ENCODE measurements around the gene ARHGAP44.

Gene ARHGAP44

GRCh38 chr17:12789481-12790248, at the start of gene ARHGAP44:
ARHGAP44 (plus strand) TSS chr17:12789498; CDS start chr17:12789839, 341 bp downstream.
- DNase-seq (ENCODE audit: low read depth) = no peak

- no peak for DNase-seq (ENCODE audit: low read depth)
Observed at GRCh38 chr17:12739500-12739899, 49.8 kb upstream of the ARHGAP44 start.

GRCh38 chr17:12743046-12743445, 46.3 kb upstream of the ARHGAP44 start:
- no peak for DNase-seq (ENCODE audit: low read depth)

- no peak for DNase-seq (ENCODE audit: low read depth)
Observed at GRCh38 chr17:12744298-12744697, 45.0 kb upstream of the ARHGAP44 start.

- no peak for DNase-seq (ENCODE audit: low read depth)
Observed at GRCh38 chr17:12744786-12745185, 44.5 kb upstream of the ARHGAP44 start.

GRCh38 chr17:12745486-12745885, 43.8 kb upstream of the ARHGAP44 start:
- DNase-seq (ENCODE audit: low read depth) = no peak

GRCh38 chr17:12756786-12757185, 32.5 kb upstream of the ARHGAP44 start:
- no peak for DNase-seq (ENCODE audit: low read depth)

- no peak for DNase-seq (ENCODE audit: low read depth)
Observed at GRCh38 chr17:12759090-12759489, 30.2 kb upstream of the ARHGAP44 start.

- no peak for DNase-seq (ENCODE audit: low read depth)
Observed at GRCh38 chr17:12765548-12765947, 23.8 kb upstream of the ARHGAP44 start.

- no peak for DNase-seq (ENCODE audit: low read depth)
Observed at GRCh38 chr17:12768255-12768654, 21.0 kb upstream of the ARHGAP44 start.

GRCh38 chr17:12769981-12770380, 19.3 kb upstream of the ARHGAP44 start:
- DNase-seq (ENCODE audit: low read depth) = no peak

- DNase-seq (ENCODE audit: low read depth) = no peak
Observed at GRCh38 chr17:12773153-12773552, 16.1 kb upstream of the ARHGAP44 start.

GRCh38 chr17:12789075-12789480, 220 bp upstream of the ARHGAP44 start:
- DNase-seq (ENCODE audit: low read depth) = no peak

- no peak for DNase-seq (ENCODE audit: low read depth)
Observed at GRCh38 chr17:12790249-12791106, 1.2 kb downstream of the ARHGAP44 start.

GRCh38 chr17:12794919-12795532, 5.7 kb downstream of the ARHGAP44 start:
- no peak for DNase-seq (ENCODE audit: low read depth)

GRCh38 chr17:12800855-12801365, 11.6 kb downstream of the ARHGAP44 start:
- DNase-seq (ENCODE audit: low read depth) = no peak

GRCh38 chr17:12806630-12807029, 17.3 kb downstream of the ARHGAP44 start:
- no peak for DNase-seq (ENCODE audit: low read depth)

- DNase-seq (ENCODE audit: low read depth) = no peak
Observed at GRCh38 chr17:12808723-12809122, 19.4 kb downstream of the ARHGAP44 start.

GRCh38 chr17:12812877-12813276, 23.6 kb downstream of the ARHGAP44 start:
- DNase-seq (ENCODE audit: low read depth) = no peak

GRCh38 chr17:12813664-12814063, 24.4 kb downstream of the ARHGAP44 start:
- DNase-seq (ENCODE audit: low read depth) = no peak

- no peak for DNase-seq (ENCODE audit: low read depth)
Observed at GRCh38 chr17:12814718-12815117, 25.4 kb downstream of the ARHGAP44 start.

GRCh38 chr17:12815642-12816141, 26.4 kb downstream of the ARHGAP44 start:
- no peak for DNase-seq (ENCODE audit: low read depth)

All from stimulated activated CD8-positive, alpha-beta memory T cell treated with anti-CD3 and anti-CD28 coated beads, Interleukin-15, amount 100 ng/mL, for 1 hour (primary cell).